Measurements from ENCODE around the gene UBE2V1.

GRCh38 chr20:50052550-50053361, 60.2 kb downstream of the UBE2V1 start:
- no peak for TF ChIP-seq GATA3 (IDR thresholded peaks at IDR 0.05; ENCODE audit: low read depth, low read length)
- no peak for TF ChIP-seq GATA2 (IDR thresholded peaks at IDR 0.05; ENCODE audit: low read depth, low read length)

Data from SH-SY5Y (cell line).